HEK293 (cell line): ENCODE data around the gene CNTNAP5.

Experiments used
- CTCF ChIA-PET: fragments of 350-600 bp; formaldehyde crosslinking; extraction: SDS; loops from one replicate; lab custom pipeline; 2021; ENCODE audit warnings: antibody characterized with exemption; lab: Yijun Ruan, JAX
- POLR2A ChIA-PET: fragments of 300-600 bp; formaldehyde crosslinking; extraction: SDS; loops from one replicate; lab custom pipeline; 2020; ENCODE audit warnings: antibody characterized with exemption, inconsistent platforms; lab: Yijun Ruan, JAX
- H3K27ac ChIP-seq: fragments of 200-500 bp; sonication (Bioruptor generic); 2 replicates; pipeline ENCODE4 v1.5.1; 2014; ENCODE audit warnings: low read depth, low read length, control low read depth, inconsistent platforms; ENCODE audit errors: extremely low read depth
- H3K36me3 ChIP-seq, 2 experiments: fragments of 200-500 bp in 1 of 2; sonication (Bioruptor generic) in 1 of 2; 1 replicate in 1 of 2; 2 replicates in 1 of 2; pipeline ENCODE4 v1.5.1; 2014 to 2017; ENCODE audit warnings: inconsistent platforms in 2 of 2, low read length in 2 of 2; ENCODE audit not compliant: control insufficient read depth in 2 of 2, insufficient read depth in 1 of 2
- H3K4me1 ChIP-seq: fragments of 200-500 bp; sonication (Bioruptor generic); 2 replicates; pipeline ENCODE4 v1.5.1; 2014; ENCODE audit warnings: mild to moderate bottlenecking, low read length, inconsistent platforms; ENCODE audit not compliant: control insufficient read depth, insufficient read depth
- H3K4me3 ChIP-seq: 2 replicates; pipeline ENCODE4 v1.5.1; 2011; ENCODE audit warnings: low read depth, mild to moderate bottlenecking, control low read depth, low read length, moderate library complexity
- H3K9me3 ChIP-seq: fragments of 200-500 bp; sonication (Bioruptor generic); 2 replicates; pipeline ENCODE4 v1.5.1; 2014; ENCODE audit warnings: low read depth, low read length, inconsistent platforms; ENCODE audit not compliant: control insufficient read depth, insufficient read depth
- GFI1B ChIP-seq: fragments of 450-650 bp; formaldehyde crosslinking; IDR thresholded peaks from 2 replicates; pipeline ENCODE4 v1.5.1; 2016; ENCODE audit warnings: missing biosample characterization, missing genetic modification characterization
- KLF8 ChIP-seq: fragments of 450-650 bp; formaldehyde crosslinking; IDR thresholded peaks from 2 replicates; pipeline ENCODE4 v1.5.1; 2016; ENCODE audit warnings: missing biosample characterization, missing genetic modification characterization
- PRDM1 ChIP-seq: fragments of 450-650 bp; formaldehyde crosslinking; IDR thresholded peaks from 2 replicates; pipeline ENCODE4; 2016; ENCODE audit warnings: missing biosample characterization, missing genetic modification characterization
- SP3 ChIP-seq: fragments of 450-650 bp; formaldehyde crosslinking; IDR thresholded peaks from 2 replicates; pipeline ENCODE4 v1.5.1; 2016; ENCODE audit warnings: missing biosample characterization, missing genetic modification characterization
- WT1 ChIP-seq: fragments of 450-650 bp; formaldehyde crosslinking; IDR thresholded peaks from 2 replicates; pipeline ENCODE4 v1.5.1; 2016; ENCODE audit warnings: missing biosample characterization, missing genetic modification characterization
- ZFP41 ChIP-seq: fragments of 450-650 bp; formaldehyde crosslinking; IDR thresholded peaks from 2 replicates; pipeline ENCODE4 v1.5.1; 2016; ENCODE audit warnings: missing biosample characterization, missing genetic modification characterization, borderline replicate concordance
- ZNF248 ChIP-seq: fragments of 450-650 bp; formaldehyde crosslinking; IDR thresholded peaks from 2 replicates; pipeline ENCODE4 v1.5.1; 2017; ENCODE audit warnings: missing biosample characterization, missing genetic modification characterization
- ZNF354C ChIP-seq: fragments of 450-650 bp; formaldehyde crosslinking; IDR thresholded peaks from 2 replicates; pipeline ENCODE4 v1.5.1; 2016; ENCODE audit warnings: missing biosample characterization, missing genetic modification characterization, low read depth, borderline replicate concordance
- ZNF521 ChIP-seq: fragments of 450-650 bp; formaldehyde crosslinking; IDR thresholded peaks from 2 replicates; pipeline ENCODE4 v1.5.1; 2017; ENCODE audit warnings: missing biosample characterization, mild to moderate bottlenecking, missing genetic modification characterization
- ZNF530 ChIP-seq: fragments of 450-650 bp; formaldehyde crosslinking; IDR thresholded peaks from 2 replicates; pipeline ENCODE4 v1.5.1; 2016; ENCODE audit warnings: low read depth, missing biosample characterization, missing genetic modification characterization
- ZNF596 ChIP-seq: fragments of 450-650 bp; IDR thresholded peaks from 2 replicates; pipeline ENCODE4 v1.5.0; 2018; ENCODE audit warnings: missing biosample characterization, mild to moderate bottlenecking, missing genetic modification characterization, moderate library complexity
- ZNF610 ChIP-seq: fragments of 450-650 bp; formaldehyde crosslinking; IDR thresholded peaks from 2 replicates; pipeline ENCODE4 v1.5.1; 2016; ENCODE audit warnings: missing biosample characterization, missing genetic modification characterization, borderline replicate concordance
- ZNF623 ChIP-seq: fragments of 450-650 bp; formaldehyde crosslinking; IDR thresholded peaks from 2 replicates; pipeline ENCODE4 v1.5.1; 2016; ENCODE audit warnings: missing biosample characterization, missing genetic modification characterization
- ZNF624 ChIP-seq: fragments of 450-650 bp; formaldehyde crosslinking; IDR thresholded peaks from 2 replicates; pipeline ENCODE4 v1.5.1; 2017; ENCODE audit warnings: missing biosample characterization, missing genetic modification characterization
- TF ChIP-seq, protein P1 (sequence below): fragments of 450-650 bp; IDR thresholded peaks from 2 replicates; pipeline ENCODE4 v1.5.1; 2018; ENCODE audit warnings: missing biosample characterization, missing genetic modification characterization
- TF ChIP-seq, protein P2 (sequence below): fragments of 450-650 bp; formaldehyde crosslinking; IDR thresholded peaks from 2 replicates; pipeline ENCODE4 v1.5.1; 2016; ENCODE audit warnings: missing biosample characterization, missing genetic modification characterization
- TF ChIP-seq, protein P3 (sequence below): fragments of 450-650 bp; formaldehyde crosslinking; IDR thresholded peaks from 2 replicates; pipeline ENCODE4 v1.5.1; 2016; ENCODE audit warnings: missing biosample characterization, missing genetic modification characterization
- TF ChIP-seq, protein P4 (sequence below): fragments of 450-650 bp; formaldehyde crosslinking; IDR thresholded peaks from 2 replicates; pipeline ENCODE4 v1.5.1; 2016; ENCODE audit warnings: missing biosample characterization, missing genetic modification characterization, borderline replicate concordance

CNTNAP5 gene

DNA sequence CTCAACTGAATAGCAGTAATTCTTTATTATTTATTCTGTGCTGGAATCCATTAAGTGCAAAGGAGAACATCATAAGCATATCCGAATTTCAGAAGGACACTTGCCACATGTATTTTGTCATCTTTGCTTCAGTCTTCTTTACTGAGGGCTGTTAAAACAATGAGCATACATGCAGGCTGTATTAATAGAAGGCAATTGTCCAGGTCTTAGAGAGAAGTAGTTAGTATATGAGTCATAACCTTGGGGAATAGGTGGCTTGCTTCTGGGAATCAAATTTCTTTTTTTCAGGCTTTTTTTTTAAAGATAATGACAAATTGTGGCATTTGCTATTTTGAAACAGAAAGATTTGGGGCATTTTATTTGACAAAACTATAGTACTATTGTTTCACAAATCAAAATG lies 773.5 kb downstream of the CNTNAP5 start:
- Histone ChIP-seq H3K9me3 (no peaks in the 10 kb centered on the region), H3K4me1 (no peaks in the 10 kb centered on the region), H3K36me3 (no peaks in the 10 kb centered on the region)
- CTCF ChIA-PET, result no interaction called here
- TF ChIP-seq ZNF354C (tag by site-specific recombination) (no peak), ZNF596 (tag by site-specific recombination) (no peak), WT1 (tag by site-specific recombination) (no peak), ZNF530 (tag by site-specific recombination) (no peak)
- TF ChIP-seq, protein P1, sequence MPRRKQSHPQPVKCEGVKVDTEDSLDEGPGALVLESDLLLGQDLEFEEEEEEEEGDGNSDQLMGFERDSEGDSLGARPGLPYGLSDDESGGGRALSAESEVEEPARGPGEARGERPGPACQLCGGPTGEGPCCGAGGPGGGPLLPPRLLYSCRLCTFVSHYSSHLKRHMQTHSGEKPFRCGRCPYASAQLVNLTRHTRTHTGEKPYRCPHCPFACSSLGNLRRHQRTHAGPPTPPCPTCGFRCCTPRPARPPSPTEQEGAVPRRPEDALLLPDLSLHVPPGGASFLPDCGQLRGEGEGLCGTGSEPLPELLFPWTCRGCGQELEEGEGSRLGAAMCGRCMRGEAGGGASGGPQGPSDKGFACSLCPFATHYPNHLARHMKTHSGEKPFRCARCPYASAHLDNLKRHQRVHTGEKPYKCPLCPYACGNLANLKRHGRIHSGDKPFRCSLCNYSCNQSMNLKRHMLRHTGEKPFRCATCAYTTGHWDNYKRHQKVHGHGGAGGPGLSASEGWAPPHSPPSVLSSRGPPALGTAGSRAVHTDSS (tag by site-specific recombination), result no peak
- TF ChIP-seq, all 188 proteins: peak for 0
- no peak overlapping the region for H3K27ac ChIP-seq
- H3K4me3 ChIP-seq, result no peak overlapping the region
- POLR2A ChIA-PET, result no interaction called here

DNA sequence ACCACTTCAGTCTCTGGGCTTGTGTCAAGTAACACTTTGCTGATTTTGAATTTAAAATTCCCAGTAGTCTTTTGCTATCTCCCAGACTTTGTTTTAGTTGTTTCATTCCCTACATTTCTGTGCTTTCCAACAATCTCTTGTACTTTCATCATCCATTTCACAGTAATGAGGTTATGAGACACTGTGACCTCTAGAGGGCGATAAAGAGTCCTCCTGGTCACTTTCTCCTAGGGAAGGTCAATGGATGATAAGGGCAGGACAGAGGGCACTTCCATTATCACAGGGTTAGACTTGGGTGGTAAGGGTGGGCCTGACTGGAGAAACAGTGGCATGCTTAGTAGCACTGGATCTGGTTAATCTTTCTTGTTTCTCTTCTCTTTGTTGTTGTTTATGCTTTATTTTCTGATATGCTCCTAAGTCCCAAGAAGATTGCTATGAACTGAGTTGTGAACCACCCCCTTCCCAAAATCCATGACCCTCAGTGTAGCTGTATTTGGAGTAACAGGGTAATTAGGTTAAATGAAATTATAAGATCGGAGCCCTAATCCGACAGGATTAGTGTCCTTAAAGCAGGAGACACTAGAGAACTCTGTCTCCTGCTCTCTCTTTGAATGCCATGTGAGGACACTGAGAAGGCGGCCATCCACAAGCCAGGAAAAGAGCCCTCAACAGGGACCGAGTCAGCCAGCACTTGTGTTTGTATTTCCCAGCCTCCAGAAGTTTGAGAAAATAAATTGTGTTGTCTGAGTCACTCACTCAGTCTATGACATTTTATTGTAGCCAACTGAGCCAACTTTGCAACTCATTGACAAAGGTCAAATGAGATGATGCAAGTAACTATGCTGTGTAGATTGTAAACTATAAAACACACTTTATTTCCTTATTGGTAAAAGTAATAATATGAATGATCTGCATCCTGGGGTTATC lies 779.2 kb downstream of the CNTNAP5 start:
- H3K27ac ChIP-seq, result no peak overlapping the region
- TF ChIP-seq PRDM1 (tag by site-specific recombination) (0 out of 2 replicates have a peak, but pooled peaks have one; percentile 30), SP3 (tag by site-specific recombination) (no peak), ZNF521 (no peak), ZNF610 (tag by site-specific recombination) (no peak)
- TF ChIP-seq, protein P2, sequence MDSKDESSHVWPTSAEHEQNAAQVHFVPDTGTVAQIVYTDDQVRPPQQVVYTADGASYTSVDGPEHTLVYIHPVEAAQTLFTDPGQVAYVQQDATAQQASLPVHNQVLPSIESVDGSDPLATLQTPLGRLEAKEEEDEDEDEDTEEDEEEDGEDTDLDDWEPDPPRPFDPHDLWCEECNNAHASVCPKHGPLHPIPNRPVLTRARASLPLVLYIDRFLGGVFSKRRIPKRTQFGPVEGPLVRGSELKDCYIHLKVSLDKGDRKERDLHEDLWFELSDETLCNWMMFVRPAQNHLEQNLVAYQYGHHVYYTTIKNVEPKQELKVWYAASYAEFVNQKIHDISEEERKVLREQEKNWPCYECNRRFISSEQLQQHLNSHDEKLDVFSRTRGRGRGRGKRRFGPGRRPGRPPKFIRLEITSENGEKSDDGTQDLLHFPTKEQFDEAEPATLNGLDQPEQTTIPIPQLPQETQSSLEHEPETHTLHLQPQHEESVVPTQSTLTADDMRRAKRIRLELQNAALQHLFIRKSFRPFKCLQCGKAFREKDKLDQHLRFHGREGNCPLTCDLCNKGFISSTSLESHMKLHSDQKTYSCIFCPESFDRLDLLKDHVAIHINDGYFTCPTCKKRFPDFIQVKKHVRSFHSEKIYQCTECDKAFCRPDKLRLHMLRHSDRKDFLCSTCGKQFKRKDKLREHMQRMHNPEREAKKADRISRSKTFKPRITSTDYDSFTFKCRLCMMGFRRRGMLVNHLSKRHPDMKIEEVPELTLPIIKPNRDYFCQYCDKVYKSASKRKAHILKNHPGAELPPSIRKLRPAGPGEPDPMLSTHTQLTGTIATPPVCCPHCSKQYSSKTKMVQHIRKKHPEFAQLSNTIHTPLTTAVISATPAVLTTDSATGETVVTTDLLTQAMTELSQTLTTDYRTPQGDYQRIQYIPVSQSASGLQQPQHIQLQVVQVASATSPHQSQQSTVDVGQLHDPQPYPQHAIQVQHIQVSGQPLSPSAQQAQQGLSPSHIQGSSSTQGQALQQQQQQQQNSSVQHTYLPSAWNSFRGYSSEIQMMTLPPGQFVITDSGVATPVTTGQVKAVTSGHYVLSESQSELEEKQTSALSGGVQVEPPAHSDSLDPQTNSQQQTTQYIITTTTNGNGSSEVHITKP (tag by site-specific recombination), result no peak
- TF ChIP-seq, all 188 proteins: peak for 1
- POLR2A ChIA-PET, result no interaction called here
- no peaks in the 10 kb centered on the region for H3K9me3 ChIP-seq
- CTCF ChIA-PET, result interaction anchor here (0.6 kb wide), 1 partner anchor 614 kb away, joined by 3 read pairs; no protein-coding TSS in a partner anchor
- no peaks in the 10 kb centered on the region for H3K36me3 ChIP-seq
- no peak overlapping the region for H3K4me3 ChIP-seq
- H3K4me1 ChIP-seq, result no peaks in the 10 kb centered on the region

DNA sequence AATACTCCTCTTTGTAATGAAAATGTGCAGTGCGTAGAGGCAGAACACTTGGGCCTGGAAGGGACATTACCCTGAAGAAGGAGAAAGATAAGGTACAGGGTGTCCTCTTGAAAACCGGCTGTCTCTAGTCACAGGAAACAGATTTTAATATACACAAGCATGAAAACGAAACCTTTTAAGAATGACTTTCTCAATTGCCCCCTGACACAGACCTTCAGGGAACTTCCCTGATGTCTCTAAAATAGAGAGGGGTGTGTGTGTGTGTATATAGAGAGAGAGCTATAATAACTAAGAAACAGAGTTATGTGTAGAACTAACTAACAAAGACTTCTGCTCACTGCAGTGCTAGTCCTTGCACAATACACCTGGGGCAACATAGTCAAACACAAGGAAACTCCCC lies 780.0 kb downstream of the CNTNAP5 start:
- Histone ChIP-seq H3K4me3 (no peak overlapping the region), H3K27ac (no peak overlapping the region), H3K9me3 (no peaks in the 10 kb centered on the region), H3K36me3 (no peaks in the 10 kb centered on the region), H3K4me1 (no peaks in the 10 kb centered on the region)
- TF ChIP-seq KLF8 (tag by site-specific recombination), result no peak
- no peak for TF ChIP-seq ZNF623 (tag by site-specific recombination)
- TF ChIP-seq, protein P3, sequence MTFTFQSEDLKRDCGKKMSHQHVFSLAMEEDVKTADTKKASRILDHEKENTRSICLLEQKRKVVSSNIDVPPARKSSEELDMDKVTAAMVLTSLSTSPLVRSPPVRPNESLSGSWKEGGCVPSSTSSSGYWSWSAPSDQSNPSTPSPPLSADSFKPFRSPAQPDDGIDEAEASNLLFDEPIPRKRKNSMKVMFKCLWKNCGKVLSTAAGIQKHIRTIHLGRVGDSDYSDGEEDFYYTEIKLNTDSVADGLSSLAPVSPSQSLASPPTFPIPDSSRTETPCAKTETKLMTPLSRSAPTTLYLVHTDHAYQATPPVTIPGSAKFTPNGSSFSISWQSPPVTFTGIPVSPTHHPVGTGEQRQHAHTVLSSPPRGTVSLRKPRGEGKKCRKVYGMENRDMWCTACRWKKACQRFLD (tag by site-specific recombination), result no peak
- TF ChIP-seq ZNF248, result no peak
- no peak for TF ChIP-seq GFI1B (tag by site-specific recombination)
- TF ChIP-seq ZFP41 (tag by site-specific recombination), result no peak
- no peak for TF ChIP-seq ZNF624 (tag by site-specific recombination)
- TF ChIP-seq, protein P4, sequence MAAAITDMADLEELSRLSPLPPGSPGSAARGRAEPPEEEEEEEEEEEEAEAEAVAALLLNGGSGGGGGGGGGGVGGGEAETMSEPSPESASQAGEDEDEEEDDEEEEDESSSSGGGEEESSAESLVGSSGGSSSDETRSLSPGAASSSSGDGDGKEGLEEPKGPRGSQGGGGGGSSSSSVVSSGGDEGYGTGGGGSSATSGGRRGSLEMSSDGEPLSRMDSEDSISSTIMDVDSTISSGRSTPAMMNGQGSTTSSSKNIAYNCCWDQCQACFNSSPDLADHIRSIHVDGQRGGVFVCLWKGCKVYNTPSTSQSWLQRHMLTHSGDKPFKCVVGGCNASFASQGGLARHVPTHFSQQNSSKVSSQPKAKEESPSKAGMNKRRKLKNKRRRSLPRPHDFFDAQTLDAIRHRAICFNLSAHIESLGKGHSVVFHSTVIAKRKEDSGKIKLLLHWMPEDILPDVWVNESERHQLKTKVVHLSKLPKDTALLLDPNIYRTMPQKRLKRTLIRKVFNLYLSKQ (tag by site-specific recombination), result no peak
- ChIA-PET CTCF (no interaction called here), POLR2A (no interaction called here)
